ENCODE measurements around the gene KRTAP10-3.

- TF ChIP-seq CTCF (IDR thresholded peaks at IDR 0.05; ENCODE audit: extremely low read depth in 1 of 2, insufficient read depth in 1 of 2, low read depth in 1 of 2, low read length in 2 of 2) (no peak), EZH2 (IDR thresholded peaks at IDR 0.05; ENCODE audit: borderline replicate concordance, low read depth, low read length, severe bottlenecking) (no peak), JUN (IDR thresholded peaks at IDR 0.05; ENCODE audit: borderline replicate concordance, insufficient read depth, insufficient read length, low read depth) (no peak), MYC (IDR thresholded peaks at IDR 0.05; ENCODE audit: low read depth, low read length) (no peak), POLR2AphosphoS5 (IDR thresholded peaks at IDR 0.05; ENCODE audit: insufficient read depth, low read depth, low read length) (no peak)
Measured at GRCh38 chr21:44547656-44548331, 10.8 kb downstream of the KRTAP10-3 start.
